Measurements from ENCODE around the gene TRIM38.
"Not testable (repeated sequence)": the region's sequence is repeated elsewhere in the genome, so short reads cannot be mapped to it uniquely, and the experiment has no call there.

TRIM38 gene, protein sequence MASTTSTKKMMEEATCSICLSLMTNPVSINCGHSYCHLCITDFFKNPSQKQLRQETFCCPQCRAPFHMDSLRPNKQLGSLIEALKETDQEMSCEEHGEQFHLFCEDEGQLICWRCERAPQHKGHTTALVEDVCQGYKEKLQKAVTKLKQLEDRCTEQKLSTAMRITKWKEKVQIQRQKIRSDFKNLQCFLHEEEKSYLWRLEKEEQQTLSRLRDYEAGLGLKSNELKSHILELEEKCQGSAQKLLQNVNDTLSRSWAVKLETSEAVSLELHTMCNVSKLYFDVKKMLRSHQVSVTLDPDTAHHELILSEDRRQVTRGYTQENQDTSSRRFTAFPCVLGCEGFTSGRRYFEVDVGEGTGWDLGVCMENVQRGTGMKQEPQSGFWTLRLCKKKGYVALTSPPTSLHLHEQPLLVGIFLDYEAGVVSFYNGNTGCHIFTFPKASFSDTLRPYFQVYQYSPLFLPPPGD

DNA sequence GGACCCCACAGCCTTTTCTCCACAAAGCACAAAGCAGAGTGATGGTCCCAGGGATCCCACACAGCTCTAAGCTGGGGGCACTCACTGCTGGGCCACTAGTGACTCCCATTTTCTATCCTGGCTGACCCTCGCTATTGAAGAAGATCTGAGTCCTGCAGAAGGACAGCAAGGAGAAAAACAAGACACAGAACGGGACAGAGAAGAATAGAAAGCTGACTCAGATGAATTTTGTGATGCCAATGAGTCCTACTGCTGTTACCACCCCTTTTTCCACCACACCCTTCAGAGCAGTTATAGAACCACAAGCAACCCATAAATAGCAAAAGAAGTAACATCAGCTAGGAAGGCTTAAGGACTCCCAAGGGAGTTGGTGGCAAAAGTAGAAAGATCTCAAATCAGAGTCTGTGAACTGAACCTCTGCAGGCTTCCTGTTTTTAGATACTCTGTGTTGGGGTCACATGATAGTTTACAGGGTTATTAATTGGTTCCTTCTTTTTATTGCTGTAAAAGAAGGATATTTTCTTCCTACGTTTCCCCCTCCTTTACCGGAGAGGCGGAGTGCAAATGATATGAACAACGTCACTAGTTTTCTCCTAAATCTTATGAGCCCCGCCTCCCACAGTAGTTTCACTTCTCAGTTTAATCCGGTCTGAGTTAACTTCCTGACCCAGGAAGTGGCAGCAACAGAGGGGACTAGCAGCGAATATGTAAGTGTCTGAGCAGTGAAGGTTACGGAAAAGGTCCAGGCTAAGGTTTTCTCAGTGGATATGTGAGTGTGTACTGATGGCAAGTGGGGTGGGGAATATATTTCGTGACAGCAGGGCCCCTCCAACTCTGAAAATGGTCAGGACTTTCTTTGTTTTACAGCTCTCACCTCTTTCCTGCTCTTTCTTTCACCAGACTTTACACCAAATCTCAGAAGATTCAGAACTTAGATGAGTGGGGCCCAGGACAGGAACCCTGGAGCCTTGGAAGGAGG is at the start of gene TRIM38:
Gene TRIM38, plus strand, starts transcription at position 654 of the 979 bp plus-strand sequence. CDS start 3,721 bp downstream, outside the sequence.
- peak in 2 of 3 experiments; percentile 42 to 60 for DNase-seq (ENCODE audit: low read depth in 3 of 3)

DNA sequence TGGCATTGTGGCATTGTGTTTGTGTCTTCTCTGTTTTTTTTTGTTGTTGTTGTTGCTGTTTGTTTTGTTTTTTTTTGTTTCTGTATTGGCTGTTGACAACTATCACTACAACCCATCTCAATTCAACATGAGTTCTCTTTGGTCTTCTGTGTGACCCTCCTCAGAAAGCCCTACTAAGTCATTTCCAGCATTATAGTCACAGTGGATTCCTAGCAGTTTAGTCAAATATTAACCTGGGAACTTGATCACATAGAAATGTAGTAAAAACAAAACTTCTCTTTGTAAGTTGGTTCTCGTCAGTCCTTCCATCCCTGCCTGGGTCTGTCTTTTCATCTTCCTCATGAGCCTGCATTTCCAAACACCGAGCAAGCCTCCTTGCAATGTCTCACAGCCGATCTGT is 48.9 kb upstream of the TRIM38 start:
- DNase-seq (ENCODE audit: low read depth in 3 of 3), result no peak

DNA sequence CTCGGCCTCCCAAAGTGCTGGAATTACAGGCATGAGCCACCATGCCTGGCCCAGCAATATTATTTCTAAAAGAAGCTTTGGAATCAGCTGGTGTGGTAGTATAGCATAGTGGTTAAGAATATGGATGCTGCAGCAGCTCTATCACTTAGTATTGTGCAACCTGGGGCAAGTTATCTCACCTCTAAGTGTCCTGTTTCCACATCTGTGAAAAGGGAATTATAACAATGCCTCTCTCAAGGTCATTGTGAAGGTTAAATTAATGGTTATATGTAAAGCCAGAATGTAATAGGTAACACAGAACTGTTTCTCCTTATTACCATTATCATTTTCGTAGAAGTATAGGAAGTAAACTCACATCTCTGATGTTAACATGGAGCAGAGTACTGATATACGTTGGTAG is 46.3 kb upstream of the TRIM38 start:
- DNase-seq (ENCODE audit: low read depth in 3 of 3), result no peak

DNA sequence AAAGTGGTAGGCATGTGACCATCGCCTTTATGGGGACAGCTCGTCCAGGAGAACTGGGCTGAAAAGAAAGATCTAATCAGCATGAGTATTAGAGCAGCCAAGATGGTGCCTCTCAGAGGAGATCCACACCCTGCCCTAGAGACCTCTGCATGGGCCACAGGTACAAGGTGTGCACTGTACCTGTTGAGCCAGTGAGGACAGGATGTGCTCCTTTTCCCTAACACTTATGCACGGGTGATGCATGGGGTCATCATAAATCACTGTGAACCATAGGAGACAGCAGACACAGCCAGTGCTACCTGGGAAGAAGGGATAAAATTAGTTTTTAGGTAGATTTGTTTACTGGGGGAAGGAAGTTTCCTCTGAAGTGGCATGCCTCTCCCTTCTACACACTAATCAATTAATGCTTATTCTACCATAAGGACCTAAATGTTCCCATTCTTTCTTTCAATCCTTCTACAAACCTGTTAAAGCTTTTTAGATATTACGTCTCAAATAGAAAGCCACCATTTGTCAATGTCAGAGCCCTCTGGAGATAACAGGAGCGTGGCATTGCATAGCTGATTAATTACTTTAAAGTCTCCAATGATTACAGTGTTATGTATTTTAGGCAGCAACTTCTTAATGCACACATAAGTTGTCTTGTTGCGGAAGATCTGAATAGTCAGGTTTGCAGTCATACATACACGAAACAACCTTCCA is 45.7 kb upstream of the TRIM38 start:
- DNase-seq (ENCODE audit: low read depth in 3 of 3), result no peak

DNA sequence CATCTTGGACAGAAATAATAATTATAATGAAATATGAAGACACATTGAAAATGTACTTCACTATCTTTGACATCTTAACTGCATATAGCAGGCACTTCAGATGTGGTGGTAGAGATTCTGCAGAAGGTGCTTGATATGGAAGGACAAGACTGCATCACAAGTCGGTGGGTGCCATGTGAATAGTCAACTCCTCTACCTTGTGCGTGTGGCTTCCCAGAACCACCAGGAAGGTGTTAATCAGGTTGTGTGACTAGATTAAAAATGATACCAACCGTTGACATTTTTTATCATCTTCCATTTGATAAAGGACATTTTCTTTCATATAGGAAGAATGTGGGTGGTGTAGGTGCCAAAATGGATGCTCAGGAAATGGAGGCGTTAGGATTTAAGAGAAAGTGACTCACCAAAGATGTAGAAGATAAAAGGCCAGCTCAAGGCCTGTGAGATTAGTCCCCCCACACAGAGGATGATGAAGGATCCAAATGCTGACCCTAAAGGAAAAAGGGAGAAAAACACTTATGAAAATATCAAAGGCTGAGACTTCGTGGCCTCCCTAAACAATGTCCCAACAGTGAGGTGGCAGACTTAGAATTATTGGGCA is 44.4 kb upstream of the TRIM38 start:
- DNase-seq (ENCODE audit: low read depth in 3 of 3), result peak in 1 of 3 experiments; percentile 1

DNA sequence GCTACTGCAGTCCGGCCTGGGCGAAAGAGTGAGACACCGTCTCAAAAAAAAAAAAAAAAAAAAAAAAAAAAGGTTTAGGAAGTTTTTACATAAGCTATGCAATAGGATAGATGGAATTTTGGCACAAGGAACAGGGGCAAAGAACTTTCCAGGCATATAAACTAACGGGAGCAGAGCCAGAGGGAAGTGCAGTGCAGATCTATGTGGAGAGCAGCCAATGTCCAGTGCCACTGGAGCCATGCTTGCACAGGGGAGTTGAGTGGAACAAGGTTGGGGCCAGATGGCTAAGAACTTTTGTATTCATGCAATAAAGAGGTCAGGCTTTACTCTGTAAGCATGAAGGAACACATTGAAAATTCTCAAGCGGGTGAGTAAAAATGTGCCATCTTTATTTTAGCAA is 42.9 kb upstream of the TRIM38 start:
- DNase-seq (ENCODE audit: low read depth in 3 of 3), result no peak

DNA sequence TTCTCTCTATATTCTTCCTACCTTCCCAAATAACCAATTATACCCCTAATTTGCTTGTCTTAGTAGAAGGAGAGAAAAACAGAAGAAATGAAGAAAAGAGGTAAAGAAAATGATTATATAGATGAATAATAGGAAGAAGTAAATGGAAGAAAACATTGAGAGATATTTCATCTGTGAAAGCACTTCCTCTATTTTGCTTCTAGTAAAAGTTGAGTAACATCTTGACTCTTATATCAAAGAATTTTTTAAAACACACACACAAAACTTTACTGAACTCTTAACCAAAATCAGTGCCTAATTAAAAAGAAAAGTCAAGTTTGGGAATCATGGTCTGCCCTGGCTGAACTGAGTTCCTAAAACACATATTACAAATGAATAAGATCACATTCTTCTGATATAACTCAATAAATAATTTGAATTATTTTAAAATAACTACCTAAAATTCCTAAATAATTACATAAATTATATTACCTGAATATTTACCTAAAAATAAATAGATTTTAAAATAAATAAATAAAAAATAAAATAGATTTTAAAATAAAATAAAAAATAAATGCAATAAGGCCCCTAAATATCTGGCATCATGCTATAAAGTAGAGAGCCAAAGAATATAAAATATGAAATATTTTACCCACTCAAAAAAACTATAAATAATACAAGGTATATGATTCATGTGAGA is 40.9 kb upstream of the TRIM38 start:
- no peak for DNase-seq (ENCODE audit: low read depth in 3 of 3)

DNA sequence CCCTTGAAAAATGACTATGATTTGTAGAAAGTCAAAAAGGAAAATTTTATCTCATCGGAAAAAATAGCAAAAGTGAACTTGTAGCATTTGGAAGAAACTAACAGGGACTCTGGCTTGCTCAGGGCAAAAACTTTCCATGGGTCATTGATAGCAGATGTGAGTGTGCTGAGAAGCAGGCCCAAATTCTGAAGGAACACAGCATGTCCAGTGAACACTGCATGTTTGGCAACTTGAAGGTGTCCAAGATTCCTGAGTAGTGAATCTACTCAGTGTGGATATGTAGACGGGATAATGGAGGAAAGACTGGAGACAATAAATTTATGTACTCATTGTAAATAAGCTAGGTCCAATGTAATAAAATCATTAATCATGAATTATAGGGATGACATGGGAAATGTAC is 40.3 kb upstream of the TRIM38 start:
- DNase-seq (ENCODE audit: low read depth in 3 of 3), result no peak

DNA sequence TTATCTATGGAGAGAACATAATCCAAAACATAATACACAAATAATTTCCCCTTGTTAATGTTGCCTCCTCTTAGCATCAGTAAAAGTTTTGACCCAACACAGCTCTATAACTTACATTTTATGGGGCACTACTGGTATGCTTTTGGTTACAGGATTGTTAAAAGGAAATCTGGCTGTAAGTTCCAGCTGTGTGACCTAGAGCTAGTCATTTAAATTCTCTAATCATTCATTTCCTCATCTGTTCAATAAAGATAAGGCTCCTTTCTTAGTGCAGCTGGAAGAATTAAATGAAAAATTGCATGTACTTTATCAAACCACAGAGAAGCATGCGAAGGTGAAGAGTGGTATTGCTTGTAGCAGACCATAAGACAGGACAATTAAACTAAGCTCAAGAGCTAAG is 36.7 kb upstream of the TRIM38 start:
- DNase-seq (ENCODE audit: low read depth in 3 of 3), result no peak

DNA sequence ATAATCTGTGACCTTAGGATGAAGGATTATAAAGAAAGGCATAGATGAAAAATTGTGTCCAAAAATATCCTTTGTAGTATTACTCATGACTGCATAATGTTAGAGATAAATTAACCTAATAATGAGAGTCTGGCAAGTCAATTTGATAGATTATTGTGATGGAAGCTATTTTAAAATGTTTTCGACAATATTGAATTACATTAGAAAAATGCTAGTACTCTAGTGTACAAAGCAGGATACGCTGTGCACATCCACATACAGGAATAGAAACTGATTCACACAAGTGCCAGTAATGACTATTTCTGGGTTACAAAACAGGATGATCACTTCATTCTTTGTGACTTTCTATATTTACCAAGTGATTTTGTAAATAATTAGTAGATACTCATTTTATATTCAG is 35.4 kb upstream of the TRIM38 start:
- no peak for DNase-seq (ENCODE audit: low read depth in 3 of 3)

DNA sequence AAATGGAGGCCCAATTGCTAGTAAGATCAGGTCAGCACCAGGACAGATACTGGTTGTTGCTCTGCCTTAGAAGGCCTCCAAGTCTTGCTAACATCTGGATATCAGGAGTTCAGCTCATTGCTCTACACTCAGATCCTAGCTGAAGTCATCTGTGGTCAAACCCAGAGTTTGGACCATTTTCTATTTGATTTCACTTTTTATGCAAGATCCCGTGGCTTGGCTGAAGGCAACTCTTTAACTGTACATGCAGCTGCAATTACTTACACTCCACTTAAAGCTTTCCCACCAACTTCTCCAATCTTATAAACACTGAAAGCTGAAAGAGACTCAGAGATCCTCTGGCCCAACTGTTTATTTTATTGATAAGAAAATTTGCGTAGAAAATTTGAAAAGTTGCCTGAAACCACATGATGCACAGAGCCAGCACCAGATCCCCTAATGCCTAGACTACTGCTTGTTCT is 34.8 kb upstream of the TRIM38 start:
- no peak for DNase-seq (ENCODE audit: low read depth in 3 of 3)

DNA sequence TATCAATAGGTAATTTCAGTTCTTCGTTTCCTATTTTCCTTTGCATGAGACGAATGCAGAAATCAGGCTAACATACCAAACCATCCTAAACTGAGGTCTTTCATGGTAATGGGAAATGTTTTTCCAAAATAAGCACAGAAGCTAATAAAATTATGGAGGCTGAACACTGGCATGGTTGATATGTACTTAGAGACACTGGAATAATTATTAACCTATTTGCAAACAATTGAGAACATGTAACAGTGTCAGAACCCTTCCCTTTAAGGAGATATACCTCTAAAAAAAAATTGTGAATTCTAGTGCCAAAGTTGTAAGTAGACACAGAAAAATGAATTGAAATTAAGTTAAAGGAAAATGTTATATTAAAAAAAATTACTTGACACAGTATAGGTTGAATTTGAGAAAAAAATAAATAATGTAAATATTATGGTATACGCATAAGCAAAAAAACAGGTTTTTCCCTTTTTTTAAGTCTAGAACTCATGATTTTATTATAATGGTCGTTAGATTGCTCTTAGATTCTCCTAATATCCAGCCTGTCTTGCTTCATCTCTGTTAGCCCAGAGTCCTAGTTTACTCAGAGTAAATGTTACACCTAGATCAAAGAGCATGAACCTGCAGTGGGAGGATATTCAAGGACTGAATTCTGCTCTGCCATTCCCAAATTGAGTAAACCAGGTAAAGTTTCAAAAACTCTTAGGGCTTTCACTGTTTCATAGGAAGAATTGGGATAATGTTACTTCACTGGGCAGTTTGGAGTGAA is 33.9 kb upstream of the TRIM38 start:
- no peak for DNase-seq (ENCODE audit: low read depth in 3 of 3)

DNA sequence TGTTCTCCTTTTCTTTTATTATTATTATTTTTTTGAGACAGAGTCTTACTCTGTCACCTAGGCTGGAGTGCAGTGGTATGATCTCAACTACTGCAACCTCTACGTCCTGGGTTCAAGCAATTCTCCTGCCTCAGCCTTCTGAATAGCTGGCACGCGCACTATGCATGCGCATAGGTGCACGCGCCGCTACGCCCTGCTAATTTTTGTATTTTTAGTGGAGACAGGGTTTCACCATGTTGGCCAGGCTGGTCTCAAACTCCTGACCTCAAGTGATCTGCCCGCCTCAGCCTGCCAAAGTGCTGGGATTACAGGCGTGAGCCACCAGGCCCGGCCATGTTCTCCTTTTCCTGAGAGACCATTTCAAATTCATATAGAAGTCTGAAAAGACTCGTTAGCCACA is 32.8 kb upstream of the TRIM38 start:
- DNase-seq (ENCODE audit: low read depth in 3 of 3), result not testable (repeated sequence)

DNA sequence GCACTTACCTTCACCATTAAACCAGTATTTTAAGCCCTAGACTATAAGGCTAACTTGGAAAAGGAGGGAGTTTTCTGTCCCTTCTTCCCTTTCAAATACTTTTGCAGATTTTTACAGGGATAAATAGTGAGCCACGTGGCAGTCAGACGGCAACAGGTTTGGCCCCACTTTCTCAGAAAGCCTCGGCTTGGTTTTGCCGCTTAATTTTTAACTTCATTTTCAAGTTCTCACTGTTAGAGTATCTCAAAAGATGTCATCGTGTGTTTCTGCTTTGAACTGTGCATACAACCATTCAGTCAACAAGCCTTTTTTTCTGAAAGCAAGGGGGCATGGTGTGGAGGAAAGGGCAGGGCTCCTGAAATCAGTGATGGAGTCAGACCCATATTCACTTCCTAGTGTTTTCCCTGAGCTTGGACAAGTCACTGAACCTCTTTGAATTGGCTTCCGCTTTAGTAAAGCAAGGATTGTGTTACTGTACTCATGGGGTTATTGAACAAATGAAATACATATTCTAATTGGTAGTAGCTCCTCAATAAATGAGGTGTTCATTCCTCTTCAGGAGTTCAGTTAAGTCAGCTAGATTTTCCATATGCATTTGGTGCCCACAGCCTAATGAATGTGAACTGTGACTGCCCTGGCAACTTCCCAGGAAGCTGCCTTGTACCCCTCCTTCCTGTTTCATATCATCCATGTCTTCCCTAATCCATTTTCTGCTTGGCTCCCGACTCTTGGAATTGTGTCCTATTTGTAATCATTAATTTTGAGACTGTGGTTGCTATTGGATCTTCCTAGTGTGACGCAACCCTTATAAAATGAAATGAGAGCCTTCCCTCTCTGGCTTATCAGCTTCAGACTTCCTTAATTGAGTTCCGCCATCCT is 31.8 kb upstream of the TRIM38 start, which contains the start of gene SLC17A2:
Gene SLC17A2, minus strand, starts transcription at position 160 of the 879 bp plus-strand sequence. CDS start 4,895 bp downstream, outside the sequence.
- DNase-seq (ENCODE audit: low read depth in 3 of 3), result no peak

DNA sequence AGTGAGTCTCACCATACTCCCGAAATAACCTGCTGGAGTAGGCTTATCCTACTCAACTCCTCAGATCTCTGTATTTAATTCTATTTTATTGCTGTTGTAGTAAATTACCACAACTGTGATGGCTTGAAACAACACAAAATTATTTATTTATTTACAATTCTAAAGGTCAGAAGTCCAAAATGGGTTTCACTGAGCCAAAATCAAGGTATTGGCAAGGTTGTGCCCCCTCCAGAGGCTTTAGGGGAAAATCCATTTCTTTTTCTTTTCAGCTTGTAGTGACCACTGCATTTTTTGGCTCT is 31.2 kb upstream of the TRIM38 start:
- DNase-seq (ENCODE audit: low read depth in 3 of 3), result no peak

DNA sequence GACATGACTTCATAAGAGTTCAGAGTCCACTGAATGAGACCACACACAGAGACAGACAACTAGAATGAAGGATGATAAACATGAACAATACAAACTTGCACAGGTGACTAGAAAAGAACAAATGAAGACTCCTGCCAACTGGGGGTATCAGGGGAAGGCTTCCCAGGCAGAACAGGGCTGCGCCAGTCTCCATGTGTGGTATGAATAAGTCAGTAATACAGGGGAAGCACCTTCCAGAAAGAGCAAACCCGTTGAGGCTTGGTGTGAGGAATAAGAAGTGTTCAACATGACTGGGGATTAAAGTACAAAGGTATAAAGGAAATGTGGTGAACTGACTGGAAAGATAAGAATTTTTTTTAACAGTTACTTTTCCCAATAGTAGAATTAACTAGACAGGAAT is 28.4 kb upstream of the TRIM38 start:
- no peak for DNase-seq (ENCODE audit: low read depth in 3 of 3)

DNA sequence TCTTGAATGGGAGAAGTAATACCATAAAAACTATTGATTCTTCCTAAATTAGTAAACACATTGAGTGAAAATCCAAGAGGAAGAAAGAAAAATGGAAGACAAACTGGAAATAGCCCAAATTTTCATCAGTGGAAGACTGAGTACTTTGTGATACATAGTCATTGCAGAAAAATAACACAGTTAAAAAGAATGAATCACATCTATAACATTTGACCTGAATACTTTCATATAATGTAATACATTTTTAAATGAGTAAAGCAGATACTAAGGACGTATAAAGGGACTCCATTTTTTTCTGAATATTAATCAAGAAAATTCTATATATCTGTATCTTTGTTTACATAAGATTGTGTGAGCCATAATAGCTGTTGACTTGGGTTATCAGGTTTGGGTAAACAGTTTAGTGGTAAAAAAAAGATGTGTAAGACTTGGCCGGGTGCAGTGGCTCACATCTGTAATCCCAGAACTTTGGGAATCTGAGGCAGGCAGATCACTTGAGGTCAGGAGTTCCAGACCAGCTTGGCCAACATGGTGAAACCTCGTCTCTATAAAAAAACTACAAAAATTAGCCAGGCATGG is 27.8 kb upstream of the TRIM38 start:
- DNase-seq (ENCODE audit: low read depth in 3 of 3), result no peak

DNA sequence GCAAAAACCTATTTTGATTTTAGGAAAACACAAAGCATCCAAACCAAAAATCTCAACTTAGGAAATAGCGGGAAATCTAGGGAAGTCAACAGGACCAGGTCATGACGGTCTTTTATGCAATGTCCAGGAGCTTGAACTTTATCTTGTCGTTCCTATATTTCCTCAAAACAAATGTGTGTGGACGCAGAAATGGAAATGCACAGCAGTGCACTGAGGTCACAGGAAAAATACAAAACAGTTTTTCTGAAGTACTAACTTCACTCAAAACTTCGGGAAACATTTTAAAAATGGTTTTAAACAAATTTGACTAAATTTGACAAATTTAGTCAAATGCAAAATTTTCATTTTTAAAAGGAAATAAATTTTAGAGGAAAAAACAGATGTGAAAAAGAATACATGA is 26.6 kb upstream of the TRIM38 start:
- DNase-seq (ENCODE audit: low read depth in 3 of 3), result no peak

DNA sequence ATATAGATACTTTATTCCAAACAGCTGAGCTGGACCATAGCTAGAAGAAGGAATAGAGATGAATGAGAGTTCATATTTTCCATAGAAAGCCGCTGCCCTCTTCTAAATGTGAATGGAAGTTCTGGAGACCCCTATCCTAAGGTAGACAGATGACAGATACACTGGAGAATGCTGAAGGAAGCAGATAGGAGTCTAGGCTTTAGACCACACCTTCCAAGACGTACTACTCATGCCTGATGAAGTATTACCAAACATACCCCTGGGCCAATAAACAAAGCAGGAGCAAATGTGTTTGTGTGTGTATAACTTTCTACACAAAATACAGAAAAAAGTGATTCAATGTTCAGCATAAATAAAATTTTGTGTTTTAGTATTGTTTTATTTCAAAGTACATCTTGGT is 23.0 kb upstream of the TRIM38 start:
- DNase-seq (ENCODE audit: low read depth in 3 of 3), result no peak
